GM19025 (cell line): ENCODE data around the gene ABRAXAS1.

Experiments used
- ATAC-seq: cut with Tn5 transposase; IDR thresholded peaks from one replicate; pipeline ENCODE4 v1.9.1; 2021; ENCODE audit warnings: mild to moderate bottlenecking, low read depth, moderate library complexity; ENCODE audit not compliant: unreplicated experiment

The ABRAXAS1 gene

GRCh38 chr4:83455281-83456183, 29.4 kb downstream of the ABRAXAS1 start, which contains the start of the genes HELQ and MRPS18C:
TSS of gene HELQ (minus strand) at chr4:83455823. CDS start at chr4:83455693, 130 bp downstream.
TSS of gene MRPS18C (plus strand) at chr4:83456058. CDS start at chr4:83456078, 20 bp downstream.
- peak; percentile 94 for ATAC-seq

GRCh38 chr4:83454686-83455085, 30.2 kb downstream of the ABRAXAS1 start:
- no peak for ATAC-seq

DNA sequence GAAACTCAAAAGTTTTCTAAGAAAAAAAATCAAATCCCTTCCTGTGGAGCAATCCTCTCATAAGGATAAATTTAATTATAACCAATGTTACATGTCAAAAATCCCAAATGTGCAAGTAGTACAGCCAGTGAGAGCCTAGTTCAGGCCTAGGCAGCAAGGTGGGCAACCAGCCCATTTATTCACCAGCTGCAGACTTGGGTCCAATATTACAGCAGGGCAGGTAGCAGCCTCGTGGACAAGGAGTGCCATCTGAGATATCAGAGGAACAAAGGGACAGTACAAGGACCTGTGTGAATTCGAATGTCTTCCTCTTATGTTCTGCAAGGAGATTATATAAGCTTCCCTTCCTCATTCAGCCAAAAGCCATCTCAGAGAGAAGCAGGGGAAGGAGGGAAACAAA, 35.9 kb downstream of the ABRAXAS1 start:
- no peak for ATAC-seq

GRCh38 chr4:83440899-83441298, 44.0 kb downstream of the ABRAXAS1 start:
- no peak for ATAC-seq

DNA sequence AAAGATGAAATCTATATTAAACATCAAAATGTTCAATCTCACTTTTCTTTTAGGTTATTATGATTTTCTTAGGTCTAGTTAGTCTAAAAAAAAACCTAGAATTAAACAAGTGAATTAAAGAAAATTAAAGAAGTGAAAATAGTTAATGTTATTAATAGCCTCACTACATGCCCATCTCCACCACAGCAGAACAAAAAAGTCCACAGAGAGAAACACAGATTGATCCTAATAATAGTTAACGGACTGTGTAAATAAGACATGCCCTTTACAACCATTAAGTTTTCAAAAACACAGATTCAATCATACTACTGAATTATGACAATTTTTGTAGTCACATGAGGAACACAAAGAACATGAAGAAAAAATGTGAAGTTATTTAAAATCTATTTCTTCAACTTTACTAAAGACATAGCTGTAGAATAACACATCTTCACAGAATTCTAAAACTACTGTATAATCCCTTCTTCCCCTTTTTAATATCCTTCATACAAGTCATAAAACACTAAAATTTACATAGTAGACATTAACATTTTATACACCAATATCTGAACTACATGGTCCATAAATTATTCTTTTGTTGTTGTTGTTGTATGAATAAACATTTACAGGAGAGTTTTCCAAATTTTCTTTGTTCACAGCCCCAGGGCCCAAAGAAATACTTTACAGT, 44.6 kb downstream of the ABRAXAS1 start:
- ATAC-seq = no peak

GRCh38 chr4:83438719-83439118, 46.2 kb downstream of the ABRAXAS1 start:
- no peak for ATAC-seq

DNA sequence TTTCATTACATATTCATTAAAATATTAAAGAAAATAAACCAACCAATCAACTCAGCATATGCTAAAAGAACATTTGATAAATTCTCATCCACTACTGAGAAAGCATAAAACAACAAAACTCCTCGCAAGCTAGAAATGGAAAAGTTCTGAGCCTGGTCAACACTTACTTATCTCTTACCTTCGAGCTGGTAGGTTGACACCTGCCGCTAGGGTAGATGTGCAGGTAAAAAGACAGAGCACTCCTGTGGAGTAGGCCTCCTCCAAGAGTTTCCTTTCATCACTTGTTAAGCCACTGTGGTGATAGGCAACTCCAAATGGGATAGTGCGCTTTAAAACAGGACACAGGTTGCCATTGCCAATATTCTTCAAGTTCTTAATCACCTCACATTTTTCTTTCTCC, 48.2 kb downstream of the ABRAXAS1 start:
- ATAC-seq = no peak

DNA sequence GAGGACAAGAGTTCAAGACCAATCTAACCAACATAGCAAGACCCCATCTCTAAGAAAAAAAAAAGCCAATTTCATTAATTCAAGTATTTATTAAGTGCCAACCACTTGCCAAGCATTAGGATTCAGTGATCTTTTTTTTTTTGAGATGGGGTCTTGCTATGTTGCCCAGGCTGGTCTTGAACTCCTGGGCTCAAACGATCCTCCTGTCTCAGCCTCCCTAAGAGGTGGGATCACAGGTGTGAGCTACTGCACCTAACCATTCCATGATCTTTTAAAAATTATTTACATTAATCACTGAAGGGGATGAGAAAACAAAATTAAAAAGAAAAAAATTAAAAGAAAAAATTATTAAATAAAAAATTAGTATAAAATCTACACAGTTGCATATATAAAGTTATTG, 53.7 kb downstream of the ABRAXAS1 start:
- ATAC-seq = no peak

DNA sequence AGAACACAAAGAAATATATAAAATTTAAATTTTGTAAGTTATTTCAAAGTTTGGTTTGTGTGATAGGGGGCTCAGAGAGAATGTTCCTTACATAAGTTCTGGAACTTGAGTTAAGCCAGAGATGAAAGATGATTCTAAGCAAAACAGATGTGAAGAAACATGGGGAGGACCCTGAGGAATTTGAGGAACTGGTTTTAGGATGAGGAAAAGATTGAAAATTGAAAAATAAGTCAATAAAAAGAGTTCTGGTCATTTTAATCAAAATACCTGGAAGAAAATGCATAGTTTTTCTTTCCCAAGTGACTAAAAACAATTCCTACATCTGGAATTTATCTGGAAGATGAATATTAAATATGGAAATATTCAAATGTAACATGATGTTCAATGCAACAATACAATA, 66.7 kb downstream of the ABRAXAS1 start:
- no peak for ATAC-seq

GRCh38 chr4:83417566-83417965, 67.3 kb downstream of the ABRAXAS1 start:
- ATAC-seq = no peak

DNA sequence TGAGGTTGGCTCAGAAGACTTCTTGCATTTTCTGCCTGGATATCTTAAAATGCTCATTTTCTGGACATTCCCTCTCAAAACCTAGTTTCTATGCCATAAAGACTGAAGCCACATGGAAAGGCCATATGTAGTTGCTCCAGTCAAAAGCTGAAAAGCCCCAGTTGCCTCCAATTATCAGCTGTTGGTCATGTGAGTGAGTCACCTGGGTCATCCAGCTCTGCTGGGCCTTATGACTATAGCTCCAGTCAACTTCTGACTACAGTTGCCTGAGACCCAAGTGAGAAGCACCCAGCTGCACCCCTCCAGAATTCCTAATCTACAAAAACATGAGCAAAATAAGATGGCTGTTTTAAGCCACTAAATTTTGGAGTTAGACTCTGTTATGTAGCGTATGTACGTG, 71.2 kb downstream of the ABRAXAS1 start:
- ATAC-seq = no peak
